IPS-18a (cell line): ENCODE data around the gene GOLGA1.
A peak's percentile ranks its signal among the peaks of the same experiment; 100 is the strongest.
"Not testable (repeated sequence)": the region's sequence is repeated elsewhere in the genome, so short reads cannot be mapped to it uniquely, and the experiment has no call there.

ENCODE experiments used
- H3K27ac ChIP-seq: one replicate; pipeline ENCODE4 v1.5.1; 2013; ENCODE audit warnings: low read length
- H3K27me3 ChIP-seq: one replicate; pipeline ENCODE4 v1.6.1; 2013; ENCODE audit warnings: mild to moderate bottlenecking, low read length; ENCODE audit not compliant: control insufficient read depth, insufficient read depth
- H3K36me3 ChIP-seq: one replicate; pipeline ENCODE4 v1.6.1; 2013; ENCODE audit warnings: low read depth, low read length; ENCODE audit not compliant: control insufficient read depth
- H3K4me1 ChIP-seq: one replicate; pipeline ENCODE4 v1.6.1; 2013; ENCODE audit warnings: low read depth, low read length; ENCODE audit not compliant: control insufficient read depth
- H3K4me3 ChIP-seq: one replicate; pipeline ENCODE4 v1.5.1; 2013; ENCODE audit warnings: low read length
- H3K9ac ChIP-seq: one replicate; pipeline ENCODE4 v1.6.1; 2013; ENCODE audit warnings: mild to moderate bottlenecking, low read length, moderate library complexity
- H3K9me3 ChIP-seq: one replicate; pipeline ENCODE4 v1.6.1; 2013; ENCODE audit warnings: low read depth, low read length; ENCODE audit not compliant: control insufficient read depth

GOLGA1 gene

GRCh38 chr9:124964056-124964455 lies 23.2 kb upstream of the GOLGA1 start:
- Histone ChIP-seq H3K27ac (no peak overlapping the region), H3K36me3 (peaks cover 4% of the 10 kb centered on the region), H3K9me3 (no peaks in the 10 kb centered on the region), H3K9ac (no peak overlapping the region), H3K4me3 (no peak overlapping the region), H3K27me3 (no peaks in the 10 kb centered on the region), H3K4me1 (no peaks in the 10 kb centered on the region)

GRCh38 chr9:124960409-124960752 lies 19.5 kb upstream of the GOLGA1 start:
- Histone ChIP-seq H3K27ac (no peak overlapping the region), H3K9me3 (no peaks in the 10 kb centered on the region), H3K9ac (no peak overlapping the region), H3K36me3 (no peaks in the 10 kb centered on the region), H3K27me3 (no peaks in the 10 kb centered on the region), H3K4me3 (no peak overlapping the region), H3K4me1 (no peaks in the 10 kb centered on the region)

- H3K27ac ChIP-seq, H3K36me3 ChIP-seq, H3K4me3 ChIP-seq, H3K27me3 ChIP-seq, H3K9ac ChIP-seq, H3K9me3 ChIP-seq, H3K4me1 ChIP-seq: not testable (repeated sequence)
Measured at GRCh38 chr9:124959671-124960408, 19.0 kb upstream of the GOLGA1 start.

GRCh38 chr9:124954255-124954654 lies 13.4 kb upstream of the GOLGA1 start:
- no peak overlapping the region for H3K9ac ChIP-seq
- no peaks in the 10 kb centered on the region for H3K4me1 ChIP-seq
- no peaks in the 10 kb centered on the region for H3K27me3 ChIP-seq
- H3K9me3 ChIP-seq = no peaks in the 10 kb centered on the region
- no peak overlapping the region for H3K4me3 ChIP-seq
- H3K27ac ChIP-seq = no peak overlapping the region
- peaks cover 5% of the 10 kb centered on the region for H3K36me3 ChIP-seq

GRCh38 chr9:124950050-124950718 lies 9.3 kb upstream of the GOLGA1 start:
- Histone ChIP-seq H3K27ac (no peak overlapping the region), H3K4me3 (no peak overlapping the region), H3K36me3 (peaks cover 5% of the 10 kb centered on the region), H3K4me1 (no peaks in the 10 kb centered on the region), H3K27me3 (no peaks in the 10 kb centered on the region), H3K9ac (no peak overlapping the region), H3K9me3 (no peaks in the 10 kb centered on the region)

- H3K9me3 ChIP-seq = no peaks in the 10 kb centered on the region
- H3K27ac ChIP-seq = no peak overlapping the region
- H3K9ac ChIP-seq = no peak overlapping the region
- H3K4me3 ChIP-seq = no peak overlapping the region
- H3K27me3 ChIP-seq = no peaks in the 10 kb centered on the region
- no peaks in the 10 kb centered on the region for H3K4me1 ChIP-seq
- H3K36me3 ChIP-seq = peaks cover 5% of the 10 kb centered on the region
Measured at GRCh38 chr9:124949387-124949786, 8.5 kb upstream of the GOLGA1 start.

GRCh38 chr9:124947727-124948391 lies 7.0 kb upstream of the GOLGA1 start:
- H3K27ac ChIP-seq = no peak overlapping the region
- H3K9me3 ChIP-seq = no peaks in the 10 kb centered on the region
- H3K27me3 ChIP-seq = no peaks in the 10 kb centered on the region
- no peaks in the 10 kb centered on the region for H3K4me1 ChIP-seq
- peaks cover 5% of the 10 kb centered on the region for H3K36me3 ChIP-seq
- no peak overlapping the region for H3K9ac ChIP-seq
- H3K4me3 ChIP-seq = no peak overlapping the region

GRCh38 chr9:124946167-124946566 lies 5.3 kb upstream of the GOLGA1 start:
- H3K36me3 ChIP-seq = no peaks in the 10 kb centered on the region
- no peak overlapping the region for H3K4me3 ChIP-seq
- H3K27ac ChIP-seq = no peak overlapping the region
- no peaks in the 10 kb centered on the region for H3K4me1 ChIP-seq
- no peak overlapping the region for H3K9ac ChIP-seq
- H3K27me3 ChIP-seq = no peaks in the 10 kb centered on the region
- no peaks in the 10 kb centered on the region for H3K9me3 ChIP-seq

GRCh38 chr9:124941679-124942561 lies 1.0 kb upstream of the GOLGA1 start:
- Histone ChIP-seq H3K9ac (peak overlapping the region; percentile 76), H3K4me3 (peak overlapping the region; percentile 91), H3K27me3 (no peaks in the 10 kb centered on the region), H3K4me1 (peaks cover 4% of the 10 kb centered on the region), H3K36me3 (no peaks in the 10 kb centered on the region), H3K27ac (peak overlapping the region; percentile 9), H3K9me3 (no peaks in the 10 kb centered on the region)

GRCh38 chr9:124940521-124940893 lies 376 bp downstream of the GOLGA1 start:
- H3K36me3 ChIP-seq = no peaks in the 10 kb centered on the region
- H3K4me1 ChIP-seq = peaks cover 4% of the 10 kb centered on the region
- H3K9ac ChIP-seq = peak overlapping the region; percentile 72
- no peaks in the 10 kb centered on the region for H3K27me3 ChIP-seq
- H3K9me3 ChIP-seq = no peaks in the 10 kb centered on the region
- peak overlapping the region; percentile 43 for H3K27ac ChIP-seq
- H3K4me3 ChIP-seq = peak overlapping the region; percentile 91

- Histone ChIP-seq H3K36me3 (no peaks in the 10 kb centered on the region), H3K27ac (no peak overlapping the region), H3K9me3 (no peaks in the 10 kb centered on the region), H3K4me1 (peaks cover 4% of the 10 kb centered on the region), H3K4me3 (peak overlapping the region; percentile 91), H3K9ac (peak overlapping the region; percentile 72), H3K27me3 (no peaks in the 10 kb centered on the region)
Measured at GRCh38 chr9:124939944-124940343, 939 bp downstream of the GOLGA1 start.
